NCI-H510A (cell line): ENCODE results near the gene HDAC4.
"Not testable (repeated sequence)": the region's sequence is repeated elsewhere in the genome, so short reads cannot be mapped to it uniquely, and the experiment has no call there.

Source experiments
- DNase-seq: peaks from one replicate; lab custom pipeline; 2025; lab: John Stamatoyannopoulos, UW

The HDAC4 gene

DNA sequence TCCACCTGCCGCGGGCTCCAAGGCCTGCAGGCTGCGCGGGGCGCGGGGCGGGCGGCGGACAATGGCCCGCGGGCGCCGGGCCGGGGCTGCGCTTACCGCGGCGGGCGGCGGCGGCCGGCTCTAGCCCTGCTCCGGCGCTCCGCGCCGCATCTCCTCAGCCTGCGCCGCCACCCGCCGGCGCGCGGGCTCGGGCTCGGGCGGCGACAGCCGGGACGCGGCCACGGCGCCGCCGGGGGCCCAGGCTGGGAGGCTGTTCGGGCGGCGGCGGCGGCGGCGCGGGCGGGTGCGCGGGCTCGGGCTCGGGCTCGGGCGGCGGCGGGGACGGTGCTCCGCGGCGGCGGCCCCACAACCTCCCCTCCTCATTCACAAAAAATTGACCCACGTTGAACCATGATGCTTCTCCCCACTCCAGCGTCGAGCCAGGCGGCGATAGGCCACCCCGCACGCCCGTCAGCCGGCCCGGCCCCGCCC lies at the start of gene HDAC4:
HDAC4 (minus strand) TSS at position 425 of the 471 bp plus-strand sequence. CDS start 48,321 bp downstream, outside the sequence.
- DNase-seq, result no peak

DNA sequence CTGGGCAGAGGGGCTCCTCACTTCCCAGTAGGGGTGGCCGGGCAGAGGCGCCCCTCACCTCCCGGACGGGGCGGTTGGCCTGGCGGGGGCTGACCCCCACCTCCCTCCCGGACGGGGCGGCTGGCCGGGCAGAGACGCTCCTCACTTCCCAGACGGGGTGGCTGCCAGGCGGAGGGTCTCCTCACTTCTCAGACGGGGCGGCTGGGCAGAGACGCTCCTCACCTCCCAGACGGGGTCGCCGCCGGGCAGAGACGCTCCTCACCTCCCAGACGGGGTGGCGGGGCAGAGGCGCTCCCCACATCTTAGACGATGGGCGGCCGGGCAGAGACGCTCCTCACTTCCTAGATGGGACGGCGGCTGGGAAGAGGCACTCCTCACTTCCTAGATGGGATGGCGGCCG lies 48.6 kb upstream of the HDAC4 start:
- DNase-seq, result not testable (repeated sequence)

- DNase-seq, result no peak
Observed at GRCh38 chr2:239445771-239446524, 45.1 kb upstream of the HDAC4 start.

GRCh38 chr2:239444626-239445577 lies 44.1 kb upstream of the HDAC4 start:
- DNase-seq, result no peak

DNA sequence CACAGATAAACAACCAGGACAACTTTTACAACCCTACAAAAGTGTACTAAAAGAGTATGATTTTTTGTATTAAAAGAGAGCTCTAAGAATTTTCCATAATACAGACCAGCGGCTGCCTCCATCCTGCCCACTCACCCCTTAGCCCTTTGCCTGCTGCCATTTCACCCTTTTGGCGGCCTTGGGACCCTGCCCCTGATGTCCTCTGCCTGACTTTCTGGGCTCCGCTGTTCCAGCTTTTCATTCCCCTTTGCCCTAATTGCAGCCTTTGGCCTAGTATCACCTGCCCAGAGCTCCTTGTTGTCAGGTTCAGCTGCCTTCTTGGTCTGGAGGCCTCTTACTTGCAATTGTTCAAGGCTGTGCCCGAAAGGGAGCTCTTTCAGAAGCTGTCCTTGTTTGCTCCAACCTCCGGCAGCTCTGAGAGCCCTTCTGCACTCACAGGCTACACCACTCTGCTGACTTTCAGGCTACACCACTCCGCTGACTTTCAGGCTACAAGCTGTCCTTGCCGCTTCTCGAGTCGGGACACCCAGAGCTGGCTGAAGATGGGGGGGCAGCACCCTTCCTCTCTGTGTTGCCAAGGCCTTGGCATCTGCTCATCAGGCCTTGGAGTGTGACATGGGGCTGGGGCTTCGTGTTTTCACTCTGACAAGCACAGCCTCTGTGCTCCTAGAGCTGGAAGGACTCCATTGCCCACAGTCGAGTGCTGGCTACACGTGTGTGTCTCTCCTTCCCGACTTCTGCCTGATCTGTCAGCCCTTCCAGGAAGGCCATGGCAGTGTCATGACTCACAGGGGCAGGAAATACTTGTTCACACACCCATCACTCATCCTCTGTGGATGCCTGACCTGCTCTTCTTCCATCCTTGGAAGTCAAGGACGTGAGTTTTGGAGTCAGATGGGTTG lies 43.1 kb upstream of the HDAC4 start:
- DNase-seq, result no peak

- no peak for DNase-seq
Observed at GRCh38 chr2:239443102-239443620, 42.3 kb upstream of the HDAC4 start.

DNA sequence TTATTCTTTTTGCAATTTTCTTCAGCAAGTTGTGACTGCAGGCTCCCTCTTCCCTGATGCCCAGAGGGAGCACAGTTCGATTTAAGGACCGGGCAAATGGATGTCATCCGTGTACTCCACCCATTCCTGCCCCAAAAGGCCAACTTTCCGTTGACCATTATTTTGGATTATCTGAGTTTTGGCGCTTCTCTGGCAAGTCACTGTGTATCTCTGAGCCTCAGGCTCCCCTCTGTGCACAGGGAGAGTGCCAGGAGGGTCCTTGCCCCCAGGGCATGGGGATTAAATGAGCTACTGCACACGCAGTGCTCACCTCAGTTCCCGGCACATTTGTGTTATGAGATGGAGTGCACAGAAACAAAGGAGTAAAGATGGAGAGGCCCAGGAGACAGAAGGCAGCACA lies 41.4 kb upstream of the HDAC4 start:
- no peak for DNase-seq

DNA sequence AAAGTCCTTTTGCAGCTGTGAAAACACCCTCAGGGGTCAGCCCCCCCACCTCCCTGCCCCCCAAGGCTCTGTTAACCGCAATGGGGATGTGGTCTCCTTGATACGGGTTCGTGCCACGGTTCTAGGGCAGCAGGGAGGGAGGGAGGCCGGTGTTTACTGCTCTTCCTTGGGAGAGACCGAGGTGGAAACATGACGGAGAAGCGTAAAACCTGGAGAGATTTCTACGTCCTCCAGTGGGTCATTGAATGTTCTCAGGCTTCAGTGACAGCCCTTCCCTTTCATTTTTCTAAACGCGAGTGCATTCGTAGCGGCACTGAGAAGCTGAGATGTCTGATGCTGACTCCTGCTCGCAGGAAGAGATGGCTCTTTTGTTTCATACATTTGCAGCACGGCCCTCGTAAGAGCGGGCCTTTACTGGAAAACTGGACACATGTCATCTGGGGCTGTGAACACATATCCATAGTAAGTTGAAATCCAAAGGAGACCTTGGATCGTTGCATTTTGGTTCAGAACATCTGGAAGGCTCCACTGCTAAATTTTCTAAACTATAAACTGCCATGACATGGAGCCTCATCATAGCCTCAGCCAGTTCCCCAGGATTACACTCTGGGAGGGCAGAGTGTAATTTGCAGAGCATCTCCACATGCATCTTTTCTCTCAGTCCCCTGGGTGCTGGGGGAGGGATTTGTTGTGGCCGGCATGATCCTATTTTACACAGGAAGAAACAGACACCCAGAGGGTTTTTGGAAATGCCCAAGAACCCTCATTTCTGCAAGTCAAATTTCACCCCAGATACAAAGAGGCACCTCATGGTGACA lies 40.6 kb upstream of the HDAC4 start:
- no peak for DNase-seq

DNA sequence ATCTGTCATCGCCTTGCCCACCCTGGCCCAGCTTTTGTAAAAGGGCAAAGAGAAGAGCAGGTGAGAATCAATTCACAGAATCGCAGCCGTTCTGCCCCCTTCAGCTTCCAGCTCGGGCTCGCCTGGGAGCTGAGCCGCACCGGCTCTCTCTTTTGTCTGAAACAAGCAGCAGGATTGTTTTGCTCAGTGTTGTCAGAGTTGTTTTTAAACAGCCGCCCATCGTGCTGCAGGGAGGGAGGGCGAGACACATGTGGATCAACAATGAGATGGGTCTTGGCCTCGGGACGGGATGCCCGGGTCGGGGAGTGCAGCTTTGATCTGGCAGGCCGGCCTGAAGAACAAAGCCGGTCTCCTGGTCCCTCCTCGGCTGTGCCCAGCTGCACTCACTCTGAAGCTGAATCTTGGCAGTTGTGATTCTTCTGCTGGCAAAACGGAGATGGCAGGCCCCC lies 39.7 kb upstream of the HDAC4 start:
- no peak for DNase-seq

GRCh38 chr2:239439754-239440315 lies 39.0 kb upstream of the HDAC4 start:
- no peak for DNase-seq

DNA sequence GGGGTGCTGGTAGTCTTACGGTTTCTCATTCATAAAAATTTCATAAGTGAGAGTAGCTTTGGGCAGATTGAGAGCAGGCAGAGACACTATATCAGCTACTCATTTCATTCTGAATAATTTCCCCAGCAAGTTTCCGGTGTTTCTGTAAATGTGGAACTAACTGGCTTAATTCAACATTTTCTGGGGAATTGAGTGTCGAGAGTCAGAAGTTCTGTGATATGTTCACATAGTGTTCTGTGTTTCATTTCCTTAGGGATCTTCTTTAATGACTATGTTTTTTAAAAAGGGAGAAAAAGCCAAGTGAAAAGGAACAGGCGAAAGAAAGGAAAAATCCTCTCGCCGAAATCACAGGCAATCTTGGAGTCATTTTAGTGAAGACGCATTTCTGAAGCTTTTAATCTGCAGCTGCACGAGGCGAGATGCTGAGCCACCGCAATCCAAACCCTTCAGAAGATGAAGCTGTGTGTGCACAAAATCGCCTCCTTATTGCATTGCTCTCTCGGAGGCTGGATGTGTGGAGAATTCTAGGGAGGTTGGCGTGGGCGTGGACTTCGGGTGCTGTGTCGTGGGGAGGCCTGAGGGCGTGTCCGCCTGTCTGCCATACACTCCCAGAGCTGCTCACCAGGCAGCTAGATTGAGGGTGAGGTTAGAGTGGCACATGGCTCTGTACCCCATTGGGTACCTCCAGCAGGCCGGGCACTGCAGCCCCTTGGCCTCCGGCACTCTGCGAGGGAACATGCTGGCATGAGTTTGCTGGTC lies 38.4 kb upstream of the HDAC4 start:
- DNase-seq, result no peak

- DNase-seq, result no peak
Observed at GRCh38 chr2:239438368-239438767, 37.5 kb upstream of the HDAC4 start.

GRCh38 chr2:239436669-239437335 lies 36.0 kb upstream of the HDAC4 start:
- DNase-seq, result no peak

DNA sequence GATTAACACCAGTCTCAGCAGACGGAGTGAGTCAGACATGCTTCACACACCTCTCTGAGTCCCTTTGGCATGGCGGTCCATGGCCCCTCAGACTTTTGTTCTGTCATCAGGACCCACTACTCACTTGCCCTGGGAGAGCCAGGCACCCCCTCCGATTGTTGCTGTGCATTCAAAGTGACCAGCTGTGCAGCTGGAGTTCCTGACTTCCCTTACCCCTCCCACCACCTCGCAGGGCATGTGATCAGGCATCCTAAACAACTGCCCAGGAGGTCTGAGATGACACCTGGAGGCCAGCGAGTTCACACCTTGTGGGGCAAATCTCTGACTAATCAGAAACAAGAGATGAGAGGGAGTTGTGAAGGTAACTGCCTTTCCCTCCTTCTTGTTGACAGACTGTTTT lies 35.3 kb upstream of the HDAC4 start:
- DNase-seq, result no peak

DNA sequence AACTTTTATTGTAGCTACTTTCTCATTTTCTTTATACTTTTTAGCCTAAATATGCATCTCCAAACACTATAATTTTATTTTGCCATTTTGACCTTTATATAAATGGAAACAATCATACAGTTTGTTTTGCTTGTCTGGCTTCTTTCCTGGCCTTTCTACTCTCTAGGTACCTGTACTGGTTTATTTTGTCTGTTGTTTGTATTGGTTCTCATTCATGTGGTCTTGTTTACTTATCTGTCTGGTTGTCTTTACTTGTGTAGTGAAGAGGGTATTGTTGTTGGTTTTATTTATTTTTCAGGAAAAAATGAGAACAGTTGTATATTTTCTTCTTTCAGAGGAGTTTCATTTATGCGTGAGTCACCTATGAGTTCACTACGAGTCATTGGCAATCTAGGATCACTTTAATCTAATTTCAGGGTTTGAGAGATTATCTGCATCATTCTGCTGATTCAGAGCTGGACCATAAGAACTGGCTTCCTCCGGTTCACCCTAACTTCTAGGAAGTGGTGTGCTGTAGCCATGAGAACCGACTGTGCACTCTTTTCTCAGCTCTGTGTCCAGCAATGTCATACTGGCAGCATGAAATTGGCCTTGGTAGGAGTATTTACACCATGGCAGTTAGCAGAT lies 33.1 kb upstream of the HDAC4 start:
- no peak for DNase-seq

GRCh38 chr2:239432174-239432573 lies 31.4 kb upstream of the HDAC4 start:
- no peak for DNase-seq

- DNase-seq, result no peak
Observed at GRCh38 chr2:239431536-239431935, 30.7 kb upstream of the HDAC4 start.
